HCT116 (cell line): ENCODE data around the gene LEO1.

Experiments
- CEBPB ChIP-seq: IDR thresholded peaks from 2 replicates; pipeline ENCODE4 v1.6.1; 2012; ENCODE audit warnings: low read depth
- CTCF ChIP-seq, 3 experiments: fragments of 200-600 bp in 1 of 3; sonication (generic) in 1 of 3; IDR thresholded peaks in 2 of 3; conservative IDR thresholded peaks in 1 of 3; 2 replicates each; pipeline ENCODE4 v1.5.1; 2012 to 2017; ENCODE audit warnings: low read depth in 2 of 3, low read length in 2 of 3, antibody characterized with exemption in 1 of 3, borderline replicate concordance in 1 of 3, control low read depth in 1 of 3, mild to moderate bottlenecking in 1 of 3, mixed read lengths in 1 of 3, mixed run types in 1 of 3, moderate library complexity in 1 of 3; ENCODE audit not compliant: insufficient read depth in 1 of 3
- MAX ChIP-seq: IDR thresholded peaks from 2 replicates; pipeline ENCODE4 v1.6.1; 2012
- POLR2A ChIP-seq: IDR thresholded peaks from 2 replicates; pipeline ENCODE4 v1.7.0; 2011; ENCODE audit warnings: borderline replicate concordance; ENCODE audit not compliant: insufficient read depth, insufficient read length; ENCODE audit errors: extremely low read depth
- POLR2AphosphoS5 ChIP-seq: IDR thresholded peaks from 2 replicates; pipeline ENCODE4 v1.6.1; 2011; ENCODE audit warnings: mild to moderate bottlenecking, low read depth, low read length, moderate library complexity
- ZNF274 ChIP-seq: fragments of 200-500 bp; sonication (Bioruptor generic); IDR thresholded peaks from 2 replicates; pipeline ENCODE4 v1.6.1; 2014; ENCODE audit warnings: mild to moderate bottlenecking, low read depth, low read length, inconsistent platforms

GRCh38 chr15:51938286-51938685, 33.3 kb downstream of the LEO1 start:
- TF ChIP-seq POLR2A: no peak
- TF ChIP-seq MAX: no peak
- no peak for TF ChIP-seq CTCF (IDR thresholded peaks at IDR 0.05 in 2 of 3, conservative IDR thresholded peaks at IDR 0.05 in 1 of 3; ENCODE audit: borderline replicate concordance in 1 of 3, insufficient read depth in 1 of 3, low read depth in 2 of 3, low read length in 2 of 3)
- no peak for TF ChIP-seq ZNF274
- no peak for TF ChIP-seq CEBPB
- no peak for TF ChIP-seq POLR2AphosphoS5
